GM19238 (cell line): Measurements from ENCODE around the gene MAD1L1.
A peak's percentile ranks its signal among the peaks of the same experiment; 100 is the strongest.

ENCODE experiments used
- DNase-seq: peaks from one replicate; pipeline ENCODE4 v3.0.0; 2011; ENCODE audit warnings: low spot score; ENCODE audit not compliant: insufficient read length

Gene MAD1L1

DNA sequence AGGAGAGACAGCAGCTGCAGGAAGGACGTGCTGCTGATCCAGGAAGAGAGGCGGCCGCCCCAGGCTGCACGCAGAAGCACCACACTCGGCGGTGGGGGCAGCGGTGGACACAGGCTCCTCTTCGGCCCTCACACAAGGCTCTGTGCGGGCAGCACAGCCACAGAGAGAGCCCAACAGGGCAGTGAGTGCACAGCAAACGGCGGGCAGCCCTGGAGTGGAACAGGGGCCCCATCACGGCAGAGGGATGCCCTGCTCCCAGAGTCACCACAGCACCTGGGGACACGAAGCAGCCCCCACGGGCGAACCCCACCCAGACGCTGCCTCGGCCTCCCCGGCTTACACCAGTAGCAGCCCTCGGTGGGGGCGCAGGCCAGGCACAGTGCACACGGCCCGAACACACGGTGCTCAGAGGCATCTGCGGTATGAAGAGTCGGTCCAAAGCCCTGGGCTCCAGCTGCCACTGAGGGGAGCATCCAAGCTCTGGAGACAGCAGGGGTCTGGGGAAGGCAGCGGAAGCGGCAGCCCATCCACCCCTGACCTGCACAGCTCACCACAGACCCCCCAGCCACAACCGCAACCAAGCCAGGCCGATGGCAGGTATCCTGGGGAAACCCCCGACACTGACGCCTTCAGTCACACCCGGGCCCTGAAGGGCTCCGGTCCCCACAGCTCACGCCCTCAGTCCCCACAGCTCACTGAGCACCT lies 26.1 kb upstream of the MAD1L1 start:
- DNase-seq = peak; percentile 56

DNA sequence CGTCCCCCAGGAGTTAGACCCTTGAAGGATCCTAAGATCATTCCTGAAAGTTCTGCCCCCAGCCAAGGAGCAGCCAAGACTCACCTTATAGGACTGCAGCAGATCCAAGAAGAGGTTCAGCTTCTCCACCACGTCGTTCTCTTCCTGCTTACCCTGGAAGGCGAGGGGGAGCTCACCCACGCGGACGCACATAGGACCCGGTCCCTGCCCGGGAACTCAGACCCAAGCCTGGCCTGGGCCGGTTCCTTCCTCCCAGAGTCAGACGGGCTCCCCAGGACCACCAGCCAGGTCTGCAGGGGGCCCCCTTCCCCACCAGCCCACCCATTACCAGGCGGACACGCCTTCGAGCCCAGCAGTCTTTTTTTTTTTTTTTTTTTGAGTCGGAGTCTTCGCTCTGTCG lies 24.9 kb upstream of the MAD1L1 start:
- no peak for DNase-seq

DNA sequence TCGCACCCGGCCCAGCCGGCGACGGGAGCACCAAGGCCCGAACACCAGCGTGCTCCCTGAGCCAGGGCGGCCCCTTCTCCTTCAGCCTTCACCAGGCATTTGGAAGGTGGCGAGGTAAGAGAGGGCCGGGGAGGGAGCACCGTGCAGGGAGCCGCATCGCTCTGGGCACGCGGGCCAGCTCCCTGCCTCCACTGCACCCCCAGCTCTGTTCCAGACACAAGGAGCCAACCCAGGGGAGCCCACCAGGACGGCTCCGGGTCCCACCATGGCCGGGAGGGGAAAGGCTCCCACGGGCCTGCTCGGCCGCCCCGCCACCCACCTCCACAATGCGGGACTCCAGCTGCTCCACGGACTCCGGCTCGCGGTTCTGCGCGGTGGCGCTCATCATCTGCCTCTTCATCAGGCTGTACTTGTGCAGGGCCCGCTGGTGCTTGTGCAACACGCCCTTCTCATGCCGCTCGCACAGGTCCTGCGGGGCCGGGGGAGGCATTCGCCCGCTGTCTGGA lies 24.4 kb upstream of the MAD1L1 start:
- DNase-seq = no peak

DNA sequence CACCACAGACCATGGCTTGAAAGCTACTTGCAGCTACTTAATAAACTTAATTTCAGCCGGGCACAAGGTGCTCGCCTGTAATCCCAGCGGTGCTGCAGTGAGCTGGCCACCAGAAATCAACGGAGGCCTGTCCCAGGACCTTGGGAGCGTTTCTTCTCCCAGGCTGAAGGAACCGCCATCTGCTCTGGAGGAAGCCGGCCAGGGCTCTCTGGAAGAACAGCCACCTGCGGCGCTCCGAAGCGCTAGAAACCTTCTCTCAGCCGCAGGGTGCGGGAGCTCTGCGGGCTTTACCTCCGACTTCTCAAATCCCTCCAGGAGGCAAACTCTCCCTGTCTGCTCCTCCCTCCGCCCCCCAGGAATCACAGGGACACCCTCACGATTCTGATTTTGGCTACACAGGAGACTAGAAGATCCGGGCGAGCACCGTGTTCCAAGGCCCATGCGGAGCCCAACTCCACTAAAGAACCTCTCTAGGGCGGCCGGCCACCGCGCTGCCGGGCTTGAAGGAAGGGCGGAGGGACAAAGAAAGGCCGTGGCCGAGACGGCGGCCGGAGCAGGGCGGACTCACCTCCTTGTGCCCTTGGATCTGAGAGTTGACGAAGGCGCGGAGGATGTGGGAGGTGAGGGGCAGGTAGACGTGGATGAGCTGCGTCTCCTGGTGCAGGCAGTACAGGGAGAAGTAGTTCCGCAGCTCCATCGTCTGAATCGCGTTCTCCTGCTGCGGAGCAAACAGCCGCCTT lies 23.7 kb upstream of the MAD1L1 start:
- DNase-seq = no peak

DNA sequence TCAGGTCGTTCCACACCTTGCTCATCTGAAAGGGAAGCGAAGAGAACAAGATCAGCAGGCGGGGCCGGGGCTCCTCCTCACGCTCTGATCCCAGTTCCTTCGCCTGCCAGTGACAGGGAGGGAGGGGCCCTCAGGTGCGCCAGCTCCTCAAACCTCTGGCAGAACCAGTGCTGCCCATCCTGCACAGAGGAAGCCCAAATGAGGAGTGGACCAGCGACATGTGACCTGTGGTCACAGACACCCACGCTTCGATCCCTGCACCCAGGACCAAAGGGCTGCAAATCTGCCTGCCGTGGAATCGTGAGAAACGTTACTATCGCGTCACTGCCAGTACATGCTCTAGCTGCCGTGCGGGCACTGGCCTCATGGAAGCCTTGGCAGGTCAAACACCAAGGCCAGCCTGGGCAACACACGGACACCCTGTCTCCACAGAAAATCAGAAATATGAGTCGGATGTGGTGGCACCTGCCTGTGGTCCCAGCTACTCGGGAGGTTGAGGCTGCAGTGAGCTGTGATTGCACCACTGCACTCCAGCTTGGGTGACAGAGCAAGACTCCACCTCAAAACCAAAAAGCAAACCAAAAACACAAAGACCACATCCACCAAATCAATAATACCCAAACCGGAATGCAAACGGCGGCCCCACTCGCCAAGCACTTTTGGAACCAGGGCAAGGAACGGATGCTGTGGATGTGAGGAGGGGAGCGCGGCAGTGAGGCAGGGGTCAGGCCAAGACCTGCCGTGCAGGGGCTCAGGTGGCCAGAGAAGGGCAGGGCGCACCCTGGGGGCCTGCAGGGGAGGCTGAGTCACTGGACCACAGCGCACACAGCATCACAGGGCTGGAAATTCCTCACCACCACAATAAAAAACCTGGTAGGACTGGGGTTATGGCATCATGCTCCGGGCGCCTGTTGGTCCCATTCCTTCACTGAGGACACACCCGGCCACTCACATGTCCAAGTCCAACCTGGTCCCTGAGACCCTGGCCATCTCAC lies 22.7 kb upstream of the MAD1L1 start:
- DNase-seq = no peak

DNA sequence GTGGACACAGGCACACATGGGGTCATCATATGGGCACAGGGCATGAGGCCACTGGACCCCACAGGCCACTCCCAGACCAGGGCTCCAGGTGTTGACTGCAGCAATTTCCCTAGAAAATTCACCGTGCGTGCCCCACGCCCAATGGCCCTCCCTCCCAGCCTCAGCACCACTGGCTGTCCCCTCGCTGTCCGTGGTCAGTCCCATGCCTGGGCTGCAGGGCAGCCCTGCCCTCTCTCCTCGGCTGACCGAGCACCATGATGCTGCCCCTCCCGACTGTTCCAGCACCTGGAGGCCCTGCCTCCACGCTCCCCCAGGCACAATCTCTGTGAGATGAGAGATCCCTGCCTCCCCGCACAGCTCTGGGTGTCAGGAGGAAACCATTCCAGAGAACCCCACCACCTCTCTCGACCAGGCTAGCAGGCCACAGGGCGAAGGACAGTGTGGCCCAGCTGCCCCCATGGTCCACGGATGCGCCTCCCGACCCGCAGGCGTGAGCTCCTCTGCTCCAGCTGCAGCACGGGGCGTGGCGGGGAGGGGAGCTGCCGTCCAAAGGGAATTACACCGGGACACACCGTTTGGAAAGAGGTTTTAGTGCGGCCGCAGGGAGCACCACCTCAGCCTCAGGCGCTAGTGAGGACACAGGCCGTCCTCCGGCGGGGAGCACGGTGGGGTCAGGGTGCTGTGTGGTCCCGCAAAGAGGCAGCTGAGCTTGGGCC lies 21.8 kb upstream of the MAD1L1 start:
- DNase-seq = no peak

DNA sequence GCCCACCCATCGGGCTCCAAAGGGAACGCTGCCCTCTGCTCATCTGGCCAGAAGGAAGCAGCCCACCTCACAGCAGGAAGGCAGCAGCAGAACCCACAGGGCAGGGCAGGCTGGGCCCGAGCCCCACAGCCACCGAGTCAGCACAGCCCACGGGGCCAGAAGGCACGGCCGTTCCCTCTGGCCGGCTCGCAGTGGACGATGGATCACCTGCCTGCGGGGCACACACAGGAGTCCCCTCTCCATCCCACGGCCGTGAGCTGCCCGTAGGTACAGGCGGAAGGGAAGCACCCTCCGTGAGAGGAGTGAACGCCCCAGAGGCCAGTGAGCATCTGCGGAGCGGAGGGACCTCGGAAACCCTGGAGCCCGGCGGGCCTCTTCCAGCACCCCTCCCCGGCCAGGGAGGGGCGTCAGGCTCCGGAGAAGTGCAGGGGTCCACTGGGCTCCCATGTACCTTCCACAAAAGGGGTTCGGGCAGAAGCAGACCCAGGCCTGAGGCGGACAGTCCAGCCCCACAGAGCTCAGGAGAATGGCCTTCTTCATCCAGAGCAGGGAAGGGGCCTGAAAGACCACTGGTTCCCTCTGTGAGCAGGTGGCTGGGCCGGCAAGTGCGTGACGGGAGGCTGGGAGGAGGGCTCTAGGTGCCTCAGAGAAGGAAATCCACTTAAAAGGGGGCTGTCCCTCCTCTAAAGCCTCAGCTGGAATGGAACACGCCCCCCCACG lies 20.9 kb upstream of the MAD1L1 start:
- DNase-seq = no peak

DNA sequence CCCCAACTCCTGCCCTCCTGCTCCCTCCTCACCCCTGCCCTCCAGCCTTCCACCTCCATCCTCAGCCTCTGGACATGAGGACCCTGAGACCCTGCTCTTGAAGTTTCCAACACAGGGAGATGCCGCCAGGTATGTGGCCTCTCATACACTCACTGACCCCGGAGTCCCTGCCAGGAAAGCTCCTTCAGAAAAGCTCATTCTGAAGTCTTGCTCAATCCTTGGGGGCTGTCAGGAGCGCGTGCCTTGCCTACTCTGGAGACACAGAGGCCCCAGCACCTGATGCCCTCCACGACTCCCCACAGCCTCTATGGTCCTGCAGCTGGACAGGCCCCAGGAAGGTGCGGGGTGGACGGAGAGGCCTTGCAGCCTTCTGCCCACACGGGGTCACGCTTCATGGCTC lies 20.3 kb upstream of the MAD1L1 start:
- no peak for DNase-seq

DNA sequence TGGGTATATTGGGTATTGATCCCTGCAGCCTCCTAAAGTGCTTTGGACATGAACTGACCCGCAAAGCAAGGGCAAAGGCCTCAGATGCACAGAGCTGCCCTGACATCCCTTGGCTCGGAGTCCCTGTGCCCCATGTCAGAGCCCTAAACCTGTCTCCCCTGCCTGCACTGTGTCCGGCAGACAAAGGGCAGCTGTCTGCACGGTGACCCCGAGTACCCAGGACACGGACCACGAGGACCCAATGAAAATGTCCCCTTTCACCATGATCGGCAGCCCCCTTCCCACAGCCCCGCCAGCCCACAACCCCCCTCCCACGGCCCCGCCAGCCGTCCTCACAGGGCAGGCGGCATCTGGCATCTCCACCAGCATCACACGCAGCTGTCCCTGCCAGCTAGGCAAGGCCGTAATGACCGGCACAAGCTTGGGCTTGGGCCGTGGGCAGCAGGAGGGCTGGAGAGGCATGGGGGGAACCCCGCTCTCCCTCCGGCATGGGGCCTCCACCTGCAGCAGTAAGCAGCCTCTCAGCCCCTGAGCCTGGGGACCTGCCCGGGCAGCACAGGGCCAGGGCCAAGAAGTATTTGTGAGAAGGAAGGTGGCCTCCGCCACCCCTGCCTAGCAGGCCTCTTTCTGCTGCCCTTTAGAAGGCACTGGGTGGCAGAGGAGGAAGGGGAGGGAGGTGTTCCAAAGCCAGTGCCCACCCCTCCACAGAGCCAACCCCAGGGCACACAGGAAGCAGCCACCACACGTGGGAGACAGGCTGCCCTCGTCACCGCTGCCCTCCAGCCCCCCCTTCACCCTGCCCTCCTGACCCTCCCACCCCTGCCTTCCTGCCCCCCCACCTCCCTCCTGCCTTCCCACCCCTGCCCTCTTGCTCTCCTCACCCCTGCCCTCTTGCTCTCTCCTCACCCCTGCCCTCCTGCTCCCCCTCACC lies 19.4 kb upstream of the MAD1L1 start:
- DNase-seq = no peak

DNA sequence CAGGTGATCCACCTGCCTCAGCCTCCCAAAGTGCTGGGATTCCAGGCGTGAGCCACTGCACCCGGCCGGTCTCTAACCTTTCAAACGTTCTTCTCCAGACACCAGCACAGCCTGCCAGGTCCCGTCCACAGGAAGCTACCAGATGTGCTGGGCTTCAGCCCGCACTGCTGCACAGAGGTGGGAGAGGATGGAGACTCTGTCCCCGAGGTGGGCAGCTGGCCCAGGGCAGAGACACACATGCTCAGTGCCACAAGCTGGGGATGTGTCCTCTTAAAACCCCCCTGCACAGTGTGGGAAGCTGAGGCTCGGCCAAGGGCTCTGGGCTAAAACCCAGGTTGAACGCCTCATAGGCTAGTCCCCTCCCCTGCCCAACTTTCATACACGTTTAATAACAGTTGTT lies 18.6 kb upstream of the MAD1L1 start:
- DNase-seq = no peak

DNA sequence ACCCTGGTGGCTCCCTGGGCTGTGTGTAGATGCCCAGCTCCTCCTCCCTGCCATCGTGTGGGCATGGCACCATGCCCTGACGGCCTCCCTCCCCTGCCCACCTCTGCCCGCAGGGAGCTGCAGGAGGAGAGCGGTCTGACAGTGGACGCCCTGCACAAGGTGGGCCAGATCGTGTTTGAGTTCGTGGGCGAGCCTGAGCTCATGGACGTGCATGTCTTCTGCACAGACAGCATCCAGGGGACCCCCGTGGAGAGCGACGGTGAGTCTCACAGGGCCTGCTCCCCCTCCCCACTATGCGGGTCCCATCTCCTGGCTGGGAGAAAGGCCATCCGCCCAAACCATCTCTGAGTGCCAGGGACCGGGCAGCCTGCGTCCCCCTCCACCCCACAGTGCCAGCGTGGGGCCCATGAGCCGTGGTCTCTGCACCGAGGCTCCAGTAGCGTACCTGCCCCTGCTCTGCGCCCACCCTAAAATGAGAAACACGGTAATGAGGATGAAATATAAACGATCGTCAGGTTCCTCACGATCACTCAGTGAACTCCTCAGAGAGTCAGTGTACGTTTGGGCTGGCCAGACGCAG lies 17.1 kb upstream of the MAD1L1 start:
- no peak for DNase-seq

DNA sequence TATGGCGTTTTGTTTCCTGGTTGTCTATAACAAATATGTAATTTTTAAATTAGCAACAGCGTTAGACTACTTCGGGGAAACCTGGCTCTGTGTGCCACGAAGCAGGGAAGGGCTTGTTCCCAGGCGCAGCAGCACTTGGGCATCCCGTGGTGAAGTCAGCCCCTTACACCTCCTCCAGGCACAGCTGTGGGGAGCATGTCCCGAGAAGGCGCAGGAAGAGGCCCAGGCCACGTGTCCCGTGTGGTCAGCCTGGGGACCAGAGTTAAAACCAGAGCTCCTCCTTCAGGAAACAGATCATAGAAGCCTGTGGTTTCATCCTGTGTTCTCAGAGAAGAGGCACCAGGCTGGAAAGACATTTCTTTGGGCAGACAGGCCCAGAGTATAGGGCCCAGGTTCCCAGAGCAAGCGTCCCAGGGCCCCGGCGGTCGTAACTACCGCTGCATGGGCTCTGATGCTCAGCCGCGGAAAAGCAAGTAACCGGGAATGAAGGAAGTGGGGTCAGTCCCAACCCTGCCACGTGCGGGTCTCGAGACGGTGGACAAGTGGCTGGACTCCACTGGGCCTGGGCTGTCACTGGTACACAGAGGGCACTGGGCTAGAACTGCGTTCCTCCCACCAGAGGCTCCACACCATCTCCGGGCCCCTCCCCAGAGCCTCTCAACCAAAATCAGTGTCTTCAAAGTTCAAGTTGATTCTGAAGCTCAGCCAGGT lies 16.4 kb upstream of the MAD1L1 start:
- DNase-seq = peak; percentile 67

DNA sequence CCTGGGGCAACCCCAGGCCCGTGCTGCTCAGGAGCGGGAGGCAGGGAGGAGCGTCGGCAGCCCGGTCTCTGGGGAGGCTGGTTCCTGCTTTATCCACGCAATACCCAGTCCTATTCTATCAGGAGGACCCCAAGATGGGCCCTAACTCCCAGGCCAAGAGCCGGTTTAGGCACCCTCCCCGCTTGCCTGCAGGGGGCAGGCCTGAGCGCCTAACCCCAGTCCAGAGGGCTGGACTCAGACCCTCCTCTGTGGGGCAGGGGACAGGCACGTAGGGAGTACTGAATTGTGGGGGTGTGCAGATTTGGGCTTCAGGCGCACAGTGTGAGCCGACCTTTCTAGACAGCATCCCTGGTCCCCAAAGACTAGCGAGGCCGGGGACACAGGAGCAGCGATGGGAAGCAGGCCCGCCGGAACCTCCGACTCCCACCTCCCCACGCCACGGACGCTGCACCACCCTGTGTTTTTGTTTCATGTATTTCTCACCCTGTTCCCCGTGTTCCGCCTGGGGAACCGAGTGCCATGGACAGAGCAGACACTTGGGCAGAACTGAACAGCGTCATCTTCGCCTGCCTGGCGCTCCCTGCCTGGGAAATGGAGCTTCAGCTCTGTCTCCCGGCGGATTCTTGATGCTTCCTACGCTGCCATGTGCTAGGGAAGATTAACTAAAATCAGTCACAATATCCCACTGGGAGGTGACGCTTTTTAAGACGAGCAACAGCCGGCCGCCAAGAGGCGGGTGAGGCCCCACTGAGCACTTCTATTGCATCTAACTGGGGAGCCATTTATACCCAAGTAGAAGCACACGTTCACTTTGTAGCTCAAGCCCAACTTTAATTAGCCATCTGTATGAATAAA lies 14.6 kb upstream of the MAD1L1 start:
- peak; percentile 50 for DNase-seq

DNA sequence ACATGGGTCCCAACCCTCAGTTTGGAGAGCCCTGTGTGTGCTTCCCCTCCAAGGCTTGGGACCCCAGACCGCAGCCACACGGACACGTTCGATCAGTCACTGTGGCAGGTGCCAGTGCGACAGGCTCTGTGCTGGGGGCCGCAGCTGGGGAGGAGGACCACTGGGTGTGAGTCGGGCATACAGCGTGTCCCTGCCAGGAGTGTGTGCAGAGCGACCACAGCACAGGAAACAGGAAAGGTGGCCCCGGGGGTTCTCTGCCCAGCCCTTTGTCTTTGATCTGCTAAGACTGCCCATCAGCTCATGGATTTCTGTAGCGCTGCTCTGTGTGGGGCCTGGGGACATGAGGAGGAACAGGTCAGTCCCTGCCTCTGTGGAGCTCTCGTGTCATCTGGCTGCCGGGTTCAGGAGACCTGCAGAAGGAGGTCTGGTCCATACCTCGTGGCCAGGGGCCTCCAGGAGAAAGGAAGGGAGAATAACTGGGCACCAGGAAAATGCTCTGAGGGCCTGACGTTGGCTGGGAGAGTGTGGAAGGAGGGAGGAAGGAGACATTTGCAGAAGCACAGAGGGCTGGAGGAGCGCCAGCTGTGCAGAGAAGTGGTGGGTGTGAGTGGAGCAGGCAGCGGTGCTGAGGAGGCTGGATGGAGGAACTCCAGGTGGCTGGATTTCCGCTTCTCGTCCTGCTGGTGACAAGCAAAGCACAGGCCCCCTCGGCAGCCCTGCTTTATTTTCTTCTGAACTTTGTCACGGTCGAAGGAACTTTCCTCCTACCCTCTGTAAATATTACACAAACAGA lies 13.3 kb upstream of the MAD1L1 start:
- DNase-seq = no peak

DNA sequence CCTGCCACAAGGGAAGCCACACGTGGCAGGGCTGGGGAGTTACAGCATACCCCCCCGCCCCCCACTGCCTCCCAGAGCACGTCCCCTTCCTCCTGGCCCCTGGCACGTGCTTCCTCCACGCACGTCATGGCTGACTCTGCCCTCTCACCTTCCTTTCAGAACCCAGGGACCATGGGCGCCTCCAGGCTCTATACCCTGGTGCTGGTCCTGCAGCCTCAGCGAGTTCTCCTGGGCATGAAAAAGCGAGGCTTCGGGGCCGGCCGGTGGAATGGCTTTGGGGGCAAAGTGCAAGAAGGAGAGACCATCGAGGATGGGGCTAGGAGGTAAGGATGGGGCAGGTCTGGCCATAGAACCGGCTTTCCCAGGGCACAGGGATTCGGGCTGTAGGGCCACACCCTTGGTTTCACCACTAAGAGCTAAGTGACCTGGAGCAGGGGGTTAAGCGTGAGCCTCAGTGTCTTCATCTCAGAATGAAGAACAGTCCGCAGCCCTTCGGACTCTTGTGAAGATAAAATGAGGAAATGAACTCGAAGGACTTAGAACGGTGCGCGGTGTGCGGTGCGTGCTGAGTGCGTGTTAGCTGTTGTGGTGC lies 11.8 kb upstream of the MAD1L1 start:
- no peak for DNase-seq

DNA sequence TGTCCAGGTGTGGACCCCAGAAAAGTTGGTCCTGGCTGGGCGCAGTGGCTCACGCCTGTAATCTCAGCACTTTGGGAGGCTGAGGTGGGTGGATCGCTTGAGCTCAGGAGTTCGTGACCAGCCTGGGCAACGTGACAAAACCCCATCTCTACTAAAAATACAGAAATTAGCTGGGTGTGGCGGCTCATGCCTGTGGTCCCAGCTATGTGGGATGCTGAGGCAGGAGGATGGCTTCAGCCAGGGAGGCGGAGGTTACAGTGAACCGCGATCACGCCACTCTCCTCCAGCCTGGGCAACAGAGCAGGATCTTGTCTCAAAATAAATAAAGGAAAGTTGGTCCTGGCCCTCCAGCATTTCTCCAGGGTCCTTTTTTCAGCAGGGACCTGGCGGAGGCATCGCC lies 10.7 kb upstream of the MAD1L1 start:
- no peak for DNase-seq
